Esophagus squamous epithelium (tissue), 5 donors: ENCODE results near the gene ADRA2B. TPM values are rescaled to one million over a fixed set of nuclear protein-coding genes. Genes with fewer than 3 reads are reported as not detected.
A peak's percentile ranks its signal among the peaks of the same experiment; 100 is the strongest.
"Not testable (repeated sequence)": the region's sequence is repeated elsewhere in the genome, so short reads cannot be mapped to it uniquely, and the experiment has no call there.

Source experiments
- DNase-seq: peaks from one replicate; lab custom pipeline; 2025; lab: John Stamatoyannopoulos, UW
- H3K27ac ChIP-seq, 4 donors: fragments of 200-600 bp; sonication (generic); one replicate each; pipeline ENCODE4 v1.5.1; 2016 to 2019; ENCODE audit warnings: mild to moderate bottlenecking in 1 of 4
- H3K27me3 ChIP-seq, 4 donors: fragments of 200-600 bp; sonication (generic); 1 replicate in 3 of 4; 2 replicates in 1 of 4; pipeline versions ENCODE4 v1.5.1 to v1.6.0; 2017 to 2021; ENCODE audit warnings: antibody characterized with exemption in 1 of 4
- H3K36me3 ChIP-seq, 3 donors: fragments of 200-600 bp; sonication (generic); one replicate each; pipeline ENCODE4 v1.5.1; 2016 to 2019
- H3K4me1 ChIP-seq, 3 donors: fragments of 200-600 bp; sonication (generic); one replicate each; pipeline ENCODE4 v1.5.1; 2017 to 2019
- H3K4me3 ChIP-seq, 4 donors: fragments of 200-600 bp; sonication (generic); 1 replicate in 3 of 4; 2 replicates in 1 of 4; pipeline ENCODE4 v1.5.1; 2016 to 2019; ENCODE audit warnings: mild to moderate bottlenecking in 2 of 4, moderate library complexity in 1 of 4
- H3K9me3 ChIP-seq, 3 donors: fragments of 200-600 bp; sonication (generic); one replicate each; pipeline ENCODE4 v1.5.1; 2016 to 2019
- POLR2A ChIP-seq, 4 donors: fragments of 450-650 bp; IDR thresholded peaks; one replicate each; pipeline ENCODE4 v1.6.1; 2017; ENCODE audit warnings: antibody characterized with exemption in 4 of 4, mild to moderate bottlenecking in 4 of 4, moderate library complexity in 3 of 4
- WGBS, 2 donors: methylation state at CpG; one replicate each; pipeline ENCODE4 v1.1.5; 2018; 5-methylcytosine and 5-hydroxymethylcytosine counted together
- intact Hi-C: fragments of 100-400 bp; cut with DNase I; formaldehyde crosslinking; loops from one replicate; pipeline ENCODE4 v1.15.0; 2022
- total RNA-seq, 4 donors: library from RNA; depleted of rRNA; stranded (reverse); fragments of >200 nt; gene quantifications; one replicate each; pipeline ENCODE4 v1.1.0, GENCODE V29; 2016
- TF ChIP-seq, protein P1 (sequence below), 6 experiments: fragments of 450-650 bp in 4 of 6; fragments of 200-600 bp in 2 of 6; sonication (generic) in 2 of 6; IDR thresholded peaks; one replicate each; pipeline ENCODE4 v1.5.1; 2016 to 2019; ENCODE audit warnings: antibody characterized with exemption in 6 of 6, mild to moderate bottlenecking in 4 of 6, moderate library complexity in 4 of 6
- donor health status: DM: yes; HTN: yes; CAD: no.

ADRA2B gene
- total RNA-seq, 4 donors from 2014 or later = 0.04 to 1.2 (median 0.38) TPM; not detected in 1

DNA sequence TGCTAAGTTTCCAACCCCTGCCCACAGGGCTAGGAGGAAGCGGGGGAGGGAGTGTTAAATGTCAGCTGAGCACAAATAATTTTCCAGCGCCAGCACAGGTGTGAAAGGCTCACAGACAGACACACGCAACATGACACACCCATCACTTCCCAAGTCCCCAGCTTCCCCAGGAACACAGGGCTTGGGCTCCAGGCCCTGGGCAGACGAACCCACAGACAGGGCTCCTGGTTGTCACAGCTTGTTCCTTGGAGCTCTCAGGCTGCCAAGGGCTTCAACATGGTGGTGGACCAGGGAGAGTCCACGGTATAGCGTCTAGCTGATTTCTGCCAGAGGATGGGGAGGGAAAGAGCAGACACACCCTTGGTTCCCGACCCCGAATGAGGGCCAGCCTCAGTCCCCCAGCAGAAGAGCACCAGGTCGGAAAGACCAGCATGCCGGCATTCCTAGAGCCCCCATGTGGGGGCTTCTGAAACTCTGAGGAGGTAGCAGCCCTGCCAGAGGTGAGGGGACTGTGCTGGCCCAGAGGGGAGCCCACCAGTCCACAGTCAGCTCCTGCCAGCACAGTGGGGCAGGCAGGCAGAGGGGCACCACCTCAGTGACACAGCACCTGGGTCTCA is 27.0 kb upstream of the ADRA2B start:
- intact Hi-C loops = no loop called here
- TF ChIP-seq POLR2A (IDR thresholded peaks at IDR 0.05) = no peak
- TF ChIP-seq, protein P1, sequence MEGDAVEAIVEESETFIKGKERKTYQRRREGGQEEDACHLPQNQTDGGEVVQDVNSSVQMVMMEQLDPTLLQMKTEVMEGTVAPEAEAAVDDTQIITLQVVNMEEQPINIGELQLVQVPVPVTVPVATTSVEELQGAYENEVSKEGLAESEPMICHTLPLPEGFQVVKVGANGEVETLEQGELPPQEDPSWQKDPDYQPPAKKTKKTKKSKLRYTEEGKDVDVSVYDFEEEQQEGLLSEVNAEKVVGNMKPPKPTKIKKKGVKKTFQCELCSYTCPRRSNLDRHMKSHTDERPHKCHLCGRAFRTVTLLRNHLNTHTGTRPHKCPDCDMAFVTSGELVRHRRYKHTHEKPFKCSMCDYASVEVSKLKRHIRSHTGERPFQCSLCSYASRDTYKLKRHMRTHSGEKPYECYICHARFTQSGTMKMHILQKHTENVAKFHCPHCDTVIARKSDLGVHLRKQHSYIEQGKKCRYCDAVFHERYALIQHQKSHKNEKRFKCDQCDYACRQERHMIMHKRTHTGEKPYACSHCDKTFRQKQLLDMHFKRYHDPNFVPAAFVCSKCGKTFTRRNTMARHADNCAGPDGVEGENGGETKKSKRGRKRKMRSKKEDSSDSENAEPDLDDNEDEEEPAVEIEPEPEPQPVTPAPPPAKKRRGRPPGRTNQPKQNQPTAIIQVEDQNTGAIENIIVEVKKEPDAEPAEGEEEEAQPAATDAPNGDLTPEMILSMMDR (IDR thresholded peaks at IDR 0.05) = no peak
- no peak overlapping the region for H3K27ac ChIP-seq
- peaks cover 10 to 68% (median 11%) of the 10 kb centered on the region in 3 donors for H3K4me1 ChIP-seq
- no peak for DNase-seq
- no peaks in the 10 kb centered on the region for H3K36me3 ChIP-seq
- 61 to 73% methylated on average over 2 to 4 of the region's 10 CpGs for WGBS, 2 donors
- peaks cover 0 to 1% (median 0%) of the 10 kb centered on the region in 4 donors for H3K27me3 ChIP-seq
- H3K9me3 ChIP-seq = no peaks in the 10 kb centered on the region
- peak overlapping the region in 3 of 4 donors; percentile 54 to 82 (median 69) for H3K4me3 ChIP-seq

DNA sequence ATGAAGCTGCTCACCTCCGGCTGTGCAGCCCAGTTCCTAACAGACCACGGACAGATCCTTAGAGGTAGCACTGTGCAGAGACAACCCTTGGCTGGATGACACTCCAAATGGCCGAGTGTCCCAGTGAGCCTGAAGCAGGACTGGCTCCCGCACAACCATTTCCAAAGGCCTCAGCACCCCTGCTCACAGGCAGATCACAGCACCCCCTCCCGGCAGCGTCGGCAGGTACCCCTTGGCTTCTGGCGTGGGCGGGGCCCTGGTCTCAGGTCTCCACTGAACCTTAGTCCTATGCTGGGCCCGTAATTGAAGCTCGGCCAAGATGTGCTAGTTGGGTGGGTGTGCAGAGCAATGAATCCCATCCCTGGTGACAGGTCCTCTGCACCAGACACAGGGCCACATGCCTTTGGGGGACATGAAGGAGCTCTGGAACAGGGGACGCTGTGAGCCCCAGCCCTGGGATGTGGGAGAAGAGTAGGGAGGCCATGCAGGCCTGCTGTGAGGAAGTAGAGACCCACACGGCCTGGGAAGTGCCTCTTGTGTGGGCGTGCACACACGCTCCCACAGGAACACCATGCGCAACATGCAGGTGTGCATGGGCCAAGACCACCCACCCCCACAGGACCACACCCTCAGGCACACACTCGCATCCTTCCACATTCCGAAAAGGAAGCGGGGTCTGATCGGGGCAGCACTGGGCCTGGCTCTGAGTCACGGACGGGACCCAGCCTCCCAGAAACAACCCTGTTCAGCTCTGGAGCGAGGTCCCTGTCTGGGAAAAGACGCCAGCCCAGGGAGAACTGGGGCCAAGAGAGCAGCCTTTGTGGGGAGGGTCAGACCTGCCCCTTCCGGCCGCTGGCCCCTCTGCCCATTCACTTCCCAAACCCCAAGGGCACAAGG is 26.1 kb upstream of the ADRA2B start:
- H3K27ac ChIP-seq = no peak overlapping the region
- H3K9me3 ChIP-seq = no peaks in the 10 kb centered on the region
- peaks cover 0 to 10% (median 0%) of the 10 kb centered on the region in 4 donors for H3K27me3 ChIP-seq
- no peak for DNase-seq
- no peak for TF ChIP-seq POLR2A (IDR thresholded peaks at IDR 0.05)
- TF ChIP-seq, protein P1 (IDR thresholded peaks at IDR 0.05) = no peak
- no peaks in the 10 kb centered on the region for H3K36me3 ChIP-seq
- intact Hi-C loops = no loop called here
- no peak overlapping the region for H3K4me3 ChIP-seq
- WGBS, 2 donors = 50 to 82% methylated on average over 2 to 8 of the region's 26 CpGs
- H3K4me1 ChIP-seq = peaks cover 8 to 68% (median 9%) of the 10 kb centered on the region in 3 donors

DNA sequence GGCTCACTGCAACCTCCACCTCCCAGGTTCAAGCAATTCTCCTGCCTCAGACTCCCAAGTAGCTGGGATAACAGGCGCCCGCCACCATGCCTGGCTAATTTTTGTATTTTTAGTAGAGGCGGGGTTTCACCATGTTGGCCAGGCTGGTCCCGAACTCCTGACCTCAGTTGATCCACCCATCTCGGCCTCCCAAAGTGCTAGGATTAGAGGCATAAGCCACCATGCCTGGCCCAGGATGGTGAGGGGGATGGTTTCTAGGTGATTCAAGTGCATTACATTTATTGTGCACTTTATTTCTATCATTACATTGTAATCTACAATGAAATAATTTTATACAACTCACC is 25.2 kb upstream of the ADRA2B start:
- peaks cover 0 to 12% (median 0%) of the 10 kb centered on the region in 4 donors for H3K27me3 ChIP-seq
- H3K4me3 ChIP-seq, H3K27ac ChIP-seq, H3K36me3 ChIP-seq, DNase-seq, intact Hi-C loops, H3K9me3 ChIP-seq: not testable (repeated sequence)
- peaks cover 8 to 61% (median 9%) of the 10 kb centered on the region in 3 donors for H3K4me1 ChIP-seq
- WGBS, 2 donors = 95 to 100% methylated on average over 5 of the region's 5 CpGs

DNA sequence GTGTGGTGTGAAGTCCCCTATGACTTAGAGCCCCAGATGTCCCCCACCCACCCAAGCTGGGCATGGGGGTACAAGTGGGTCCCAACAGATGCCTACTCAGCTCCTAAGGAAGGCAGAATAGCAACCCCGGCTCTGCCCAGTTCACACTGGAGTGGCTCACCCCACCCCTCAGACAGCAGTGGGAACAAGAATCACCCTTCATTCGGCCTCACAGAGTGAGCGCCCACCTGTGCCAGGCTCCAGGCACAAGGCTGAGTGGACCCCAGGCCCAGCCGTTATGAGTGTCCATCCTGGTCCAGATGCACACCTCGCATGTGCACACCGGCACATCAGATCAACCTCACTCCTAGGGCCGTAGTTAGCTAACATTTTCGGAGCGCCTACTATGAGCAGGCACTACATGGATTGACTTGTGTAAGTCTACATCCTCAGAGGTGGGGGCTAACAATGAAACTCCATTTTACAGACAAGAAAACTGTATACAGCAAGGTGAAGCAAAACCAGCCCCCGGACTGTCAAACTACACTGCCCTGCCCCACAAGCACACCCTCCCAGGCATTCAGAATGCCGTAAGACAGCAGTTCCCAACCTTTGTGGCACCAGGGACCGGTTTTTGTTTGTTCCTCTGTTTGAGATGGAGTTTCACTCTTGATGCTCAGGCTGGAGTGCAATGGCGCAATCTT is 24.7 kb upstream of the ADRA2B start:
- TF ChIP-seq, protein P1 (IDR thresholded peaks at IDR 0.05) = no peak
- no peak for TF ChIP-seq POLR2A (IDR thresholded peaks at IDR 0.05)
- H3K4me3 ChIP-seq = no peak overlapping the region
- no peak for DNase-seq
- peaks cover 0 to 17% (median 0%) of the 10 kb centered on the region in 4 donors for H3K27me3 ChIP-seq
- peaks cover 8 to 55% (median 9%) of the 10 kb centered on the region in 3 donors for H3K4me1 ChIP-seq
- WGBS, 2 donors = 84 to 98% methylated on average over 7 to 8 of the region's 13 CpGs
- H3K27ac ChIP-seq = no peak overlapping the region
- intact Hi-C loops = no loop called here
- H3K9me3 ChIP-seq = no peaks in the 10 kb centered on the region
- no peaks in the 10 kb centered on the region for H3K36me3 ChIP-seq

DNA sequence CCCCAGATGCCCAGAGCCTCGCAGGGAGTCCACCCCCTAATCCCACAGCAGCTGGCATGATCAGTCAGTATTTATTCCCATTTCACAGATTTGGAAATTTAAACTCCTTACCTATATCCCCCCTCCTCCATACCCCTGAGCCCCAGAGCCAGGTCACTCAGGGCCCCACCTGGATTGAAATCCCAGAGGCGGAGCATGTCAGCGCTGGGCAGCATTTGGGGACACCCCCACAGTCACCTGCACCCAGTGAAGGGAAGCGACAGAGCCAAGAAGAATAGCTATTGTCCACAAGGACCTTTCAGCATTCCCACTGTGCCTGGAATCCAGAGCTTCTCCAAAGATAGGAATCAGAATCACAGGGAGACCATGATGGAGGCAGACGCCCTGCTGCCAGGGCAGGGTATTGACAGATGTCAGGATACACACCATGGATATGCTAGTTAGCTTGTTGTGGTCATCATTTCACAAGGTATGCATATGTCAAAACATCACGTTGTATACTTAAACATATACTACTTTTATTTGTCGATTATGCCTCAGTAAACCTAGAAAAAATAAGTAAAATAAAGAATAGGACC is 22.9 kb upstream of the ADRA2B start:
- TF ChIP-seq POLR2A (IDR thresholded peaks at IDR 0.05) = no peak
- TF ChIP-seq, protein P1 (IDR thresholded peaks at IDR 0.05) = no peak
- Histone ChIP-seq H3K27ac (peak overlapping the region in 2 of 4 donors; percentile 38 to 51), H3K9me3 (no peaks in the 10 kb centered on the region), H3K4me1 (peaks cover 2 to 37% (median 4%) of the 10 kb centered on the region in 3 donors), H3K36me3 (no peaks in the 10 kb centered on the region), H3K4me3 (no peak overlapping the region), H3K27me3 (peaks cover 0 to 26% (median 0%) of the 10 kb centered on the region in 4 donors)
- DNase-seq = no peak
- 70 to 76% methylated on average over 4 to 6 of the region's 7 CpGs for WGBS, 2 donors
- intact Hi-C loops = no loop called here
